BLaER1 treated with 17β-estradiol and CSF1 and Interleukin-3, amounts not matched to agents 10 nM and 100 nM (cell line): ENCODE results near the gene KCNJ6.
A peak's percentile ranks its signal among the peaks of the same experiment; 100 is the strongest.
"Not testable (repeated sequence)": the region's sequence is repeated elsewhere in the genome, so short reads cannot be mapped to it uniquely, and the experiment has no call there.

Experiments used
- H3K27ac ChIP-seq, 11 experiments: shearing (Covaris generic); formaldehyde crosslinking; 2 replicates each; pipeline ENCODE4 v1.8.1; 2022
- H3K27me3 ChIP-seq, 11 experiments: shearing (Covaris generic); formaldehyde crosslinking; 2 replicates each; pipeline ENCODE4 v1.8.1; 2022
- H3K36me3 ChIP-seq, 11 experiments: shearing (Covaris generic); formaldehyde crosslinking; 2 replicates each; pipeline ENCODE4 v1.8.1; 2022
- H3K4me1 ChIP-seq, 10 experiments: shearing (Covaris generic); formaldehyde crosslinking; 2 replicates each; pipeline ENCODE4 v1.8.1; 2022
- H3K4me2 ChIP-seq, 11 experiments: shearing (Covaris generic); formaldehyde crosslinking; 2 replicates each; pipeline ENCODE4 v1.8.1; 2022
- H3K4me3 ChIP-seq, 10 experiments: shearing (Covaris generic); formaldehyde crosslinking; 2 replicates each; pipeline ENCODE4 v1.8.1; 2022
- H3K9ac ChIP-seq, 11 experiments: shearing (Covaris generic); formaldehyde crosslinking; 2 replicates each; pipeline ENCODE4 v1.8.1; 2022
- H3K9me3 ChIP-seq, 11 experiments: shearing (Covaris generic); formaldehyde crosslinking; replicated peaks in 1 of 11; 2 replicates each; pipeline ENCODE4 v1.8.1; 2022
- H4K20me1 ChIP-seq, 11 experiments: shearing (Covaris generic); formaldehyde crosslinking; 2 replicates each; pipeline ENCODE4 v1.8.1; 2022
- Cebpa-rat ChIP-seq, 11 experiments: shearing (Covaris generic); IDR thresholded peaks; 2 replicates each; pipeline ENCODE4 v1.8.1; 2022

KCNJ6 gene

GRCh38 chr21:37578471-37579126, 337.7 kb downstream of the KCNJ6 start:
- no peaks in the 10 kb centered on the region for H4K20me1 ChIP-seq
- no peak for TF ChIP-seq Cebpa-rat (IDR thresholded peaks at IDR 0.05)
- H3K4me3 ChIP-seq, result no peak overlapping the region
- no peaks in the 10 kb centered on the region for H3K27me3 ChIP-seq
- no peak overlapping the region for H3K4me2 ChIP-seq
- H3K4me1 ChIP-seq, result peaks cover 4 to 40% (median 26%) of the 10 kb centered on the region in 10 experiments; a peak in 15 of 20 replicates
- peaks cover 27 to 46% (median 31%) of the 10 kb centered on the region in 11 experiments for H3K9me3 ChIP-seq
- peaks cover 0 to 13% (median 0%) of the 10 kb centered on the region in 11 experiments; a peak in 3 of 22 replicates for H3K36me3 ChIP-seq
- H3K9ac ChIP-seq, result no peak overlapping the region
- H3K27ac ChIP-seq, result no peak overlapping the region

DNA sequence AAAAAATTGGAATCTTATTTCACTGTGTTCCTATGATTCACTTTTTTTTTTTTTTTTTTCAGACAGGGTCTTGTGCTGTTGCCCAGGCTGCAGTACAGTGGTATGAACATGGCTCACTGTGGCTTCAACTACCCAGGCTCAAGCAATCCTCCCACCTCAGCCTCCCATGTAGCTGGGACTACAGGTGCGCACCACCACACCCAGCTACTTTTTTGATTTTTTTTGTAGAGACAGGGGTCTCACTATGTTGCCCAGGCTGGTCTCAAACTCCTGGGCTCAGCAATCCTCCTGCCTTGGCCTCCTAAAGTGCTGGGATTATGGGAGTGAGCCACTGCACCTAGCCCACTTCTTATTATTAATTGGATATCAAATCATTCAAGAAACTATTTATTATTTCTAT, 339.3 kb downstream of the KCNJ6 start:
- not testable (repeated sequence) for H3K4me2 ChIP-seq, H3K4me3 ChIP-seq, H4K20me1 ChIP-seq, H3K9ac ChIP-seq, H3K27ac ChIP-seq, H3K27me3 ChIP-seq
- H3K4me1 ChIP-seq, result peaks cover 4 to 39% (median 26%) of the 10 kb centered on the region in 10 experiments; a peak in 15 of 20 replicates
- H3K9me3 ChIP-seq, result peaks cover 27 to 46% (median 31%) of the 10 kb centered on the region in 11 experiments
- peaks cover 0 to 13% (median 0%) of the 10 kb centered on the region in 11 experiments; a peak in 3 of 22 replicates for H3K36me3 ChIP-seq

DNA sequence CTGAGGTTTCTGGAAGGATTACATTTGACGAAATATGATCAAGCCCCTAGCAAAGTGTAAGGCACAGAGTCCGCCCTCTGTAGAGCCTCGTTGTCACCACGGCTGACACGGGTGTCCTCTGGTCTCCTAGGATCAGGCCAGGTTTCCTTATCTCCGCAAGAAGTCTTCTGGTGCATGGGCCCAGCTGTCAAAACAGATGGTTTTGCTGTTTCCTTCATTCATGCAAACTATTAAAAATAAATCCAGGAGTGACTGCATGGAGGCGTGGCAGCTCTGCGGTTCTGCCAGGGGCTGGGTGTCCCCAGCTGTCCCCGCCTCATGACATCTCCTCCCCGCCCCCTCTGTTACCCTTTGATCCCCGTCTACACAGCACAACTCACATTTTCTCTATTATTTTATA, 340.7 kb downstream of the KCNJ6 start:
- Histone ChIP-seq H3K27me3 (no peaks in the 10 kb centered on the region), H3K27ac (no peak overlapping the region; a peak in 1 of 22 replicates), H3K36me3 (peaks cover 0 to 13% (median 0%) of the 10 kb centered on the region in 11 experiments; a peak in 3 of 22 replicates), H4K20me1 (no peaks in the 10 kb centered on the region), H3K4me1 (peaks cover under 1 to 31% (median 21%) of the 10 kb centered on the region in 10 experiments; a peak in 14 of 20 replicates), H3K4me3 (no peak overlapping the region), H3K4me2 (peak overlapping the region; percentile 3 to 64 (median 36); a peak in 18 of 22 replicates), H3K9ac (no peak overlapping the region), H3K9me3 (peaks cover 27 to 42% (median 31%) of the 10 kb centered on the region in 11 experiments)
- no peak for TF ChIP-seq Cebpa-rat (IDR thresholded peaks at IDR 0.05)

GRCh38 chr21:37574751-37575150, 341.5 kb downstream of the KCNJ6 start:
- Histone ChIP-seq H4K20me1 (no peaks in the 10 kb centered on the region), H3K9ac (peak overlapping the region in 1 of 11 experiments; percentile 8; a peak in 1 of 22 replicates), H3K27ac (no peak overlapping the region), H3K9me3 (peaks cover 25 to 34% (median 29%) of the 10 kb centered on the region in 11 experiments), H3K36me3 (peaks cover 0 to 13% (median 0%) of the 10 kb centered on the region in 11 experiments; a peak in 3 of 22 replicates), H3K4me3 (no peak overlapping the region), H3K4me2 (peak overlapping the region in 8 of 11 experiments; percentile 23 to 64 (median 40); a peak in 12 of 22 replicates), H3K4me1 (peaks cover 0 to 30% (median 18%) of the 10 kb centered on the region in 10 experiments; a peak in 11 of 20 replicates), H3K27me3 (no peaks in the 10 kb centered on the region)
- TF ChIP-seq Cebpa-rat (IDR thresholded peaks at IDR 0.05), result no peak

DNA sequence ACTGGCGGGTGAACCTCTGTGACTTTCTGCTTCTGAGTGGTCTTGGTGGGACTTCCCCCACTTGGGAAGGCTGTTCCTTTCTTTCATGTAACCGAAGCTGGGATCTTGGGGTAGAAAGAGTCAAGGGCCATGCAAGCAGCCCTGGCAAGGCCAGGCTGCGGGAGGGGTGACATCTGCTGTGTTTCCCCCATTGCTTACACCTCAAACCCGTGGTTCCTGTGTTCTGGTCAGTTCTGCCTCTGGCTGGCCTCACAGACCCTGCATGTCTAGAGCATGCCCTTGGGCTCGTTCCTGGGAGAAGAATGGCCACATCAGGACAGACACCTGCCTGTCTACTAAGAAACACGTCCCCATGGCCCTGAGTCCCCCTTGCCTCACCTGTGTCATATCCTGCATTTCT, 341.9 kb downstream of the KCNJ6 start:
- peaks cover 0 to 11% (median 0%) of the 10 kb centered on the region in 11 experiments; a peak in 3 of 22 replicates for H3K36me3 ChIP-seq
- H3K4me1 ChIP-seq, result peaks cover 0 to 33% (median 18%) of the 10 kb centered on the region in 10 experiments; a peak in 11 of 20 replicates
- H3K27me3 ChIP-seq, result no peaks in the 10 kb centered on the region
- H3K9me3 ChIP-seq, result peaks cover 21 to 30% (median 24%) of the 10 kb centered on the region in 11 experiments
- H3K4me2 ChIP-seq, result peak overlapping the region in 5 of 11 experiments; percentile 36 to 64 (median 51); a peak in 11 of 22 replicates
- H3K9ac ChIP-seq, result no peak overlapping the region
- H3K4me3 ChIP-seq, result no peak overlapping the region
- TF ChIP-seq Cebpa-rat (IDR thresholded peaks at IDR 0.05), result no peak
- no peaks in the 10 kb centered on the region for H4K20me1 ChIP-seq
- no peak overlapping the region for H3K27ac ChIP-seq

DNA sequence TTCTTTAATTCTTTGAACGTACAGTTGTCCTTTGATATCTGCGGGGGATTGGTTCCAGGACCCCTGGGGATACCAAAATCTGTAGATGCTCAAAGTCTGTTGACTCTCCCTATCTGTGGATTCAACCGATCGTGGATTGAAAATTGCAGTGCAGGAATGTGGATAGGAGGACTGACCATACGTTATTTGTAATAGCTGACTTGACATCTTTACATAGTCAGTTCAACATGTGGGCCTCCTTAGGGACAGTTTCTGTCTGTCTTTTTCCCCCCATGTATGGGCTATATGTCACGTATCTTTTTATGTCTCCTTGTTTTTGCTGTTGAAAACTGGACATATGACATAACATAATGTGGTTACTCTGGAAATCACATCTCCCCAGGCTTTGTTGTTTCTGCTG, 344.8 kb downstream of the KCNJ6 start:
- peaks cover 0 to 3% (median 0%) of the 10 kb centered on the region in 11 experiments; a peak in 2 of 22 replicates for H3K9me3 ChIP-seq
- H3K9ac ChIP-seq, result no peak overlapping the region
- no peaks in the 10 kb centered on the region for H3K36me3 ChIP-seq
- no peak overlapping the region for H3K27ac ChIP-seq
- no peaks in the 10 kb centered on the region for H3K27me3 ChIP-seq
- no peak for TF ChIP-seq Cebpa-rat (IDR thresholded peaks at IDR 0.05)
- H4K20me1 ChIP-seq, result no peaks in the 10 kb centered on the region
- H3K4me1 ChIP-seq, result peaks cover 0 to 62% (median 39%) of the 10 kb centered on the region in 10 experiments; a peak in 13 of 20 replicates
- no peak overlapping the region for H3K4me3 ChIP-seq
- H3K4me2 ChIP-seq, result no peak overlapping the region

DNA sequence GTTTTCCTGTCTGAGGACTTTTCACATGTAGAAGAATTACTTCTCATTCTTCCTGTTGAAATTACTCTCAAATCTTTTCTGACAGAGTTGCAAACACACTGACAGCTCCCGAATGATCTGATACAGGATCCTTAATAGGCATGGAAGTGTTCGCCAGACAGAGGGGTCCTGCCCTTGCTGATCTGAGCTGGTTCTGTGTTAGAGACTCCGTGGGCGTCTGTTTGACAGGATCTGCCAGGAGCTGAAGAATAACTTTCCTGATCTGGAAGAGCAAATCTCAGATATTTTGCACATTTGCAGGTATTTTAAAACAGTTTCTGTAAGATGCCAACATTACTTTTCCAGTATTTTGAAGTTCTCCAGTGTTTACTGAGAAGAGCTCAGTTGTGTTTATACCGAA, 347.3 kb downstream of the KCNJ6 start:
- H3K27me3 ChIP-seq, result no peaks in the 10 kb centered on the region
- peaks cover 12 to 65% (median 42%) of the 10 kb centered on the region in 10 experiments for H3K4me1 ChIP-seq
- H3K27ac ChIP-seq, result no peak overlapping the region
- H3K4me2 ChIP-seq, result peak overlapping the region in 4 of 11 experiments; percentile 8 to 93 (median 58); a peak in 3 of 22 replicates
- TF ChIP-seq Cebpa-rat (IDR thresholded peaks at IDR 0.05), result no peak
- no peaks in the 10 kb centered on the region for H3K36me3 ChIP-seq
- H3K9ac ChIP-seq, result no peak overlapping the region
- H3K9me3 ChIP-seq, result 0 out of 22 replicates have a peak, but pooled peaks cover 0 to 3% (median 0%) of the 10 kb centered on the region in 11 experiments
- no peak overlapping the region for H3K4me3 ChIP-seq
- no peaks in the 10 kb centered on the region for H4K20me1 ChIP-seq

- no peak overlapping the region for H3K27ac ChIP-seq
- H3K4me1 ChIP-seq, result peaks cover 12 to 69% (median 44%) of the 10 kb centered on the region in 10 experiments
- H4K20me1 ChIP-seq, result no peaks in the 10 kb centered on the region
- H3K36me3 ChIP-seq, result no peaks in the 10 kb centered on the region
- H3K27me3 ChIP-seq, result no peaks in the 10 kb centered on the region
- peaks cover 0 to 3% (median 0%) of the 10 kb centered on the region in 11 experiments; a peak in 2 of 22 replicates for H3K9me3 ChIP-seq
- no peak overlapping the region for H3K4me3 ChIP-seq
- TF ChIP-seq Cebpa-rat (IDR thresholded peaks at IDR 0.05), result no peak
- H3K9ac ChIP-seq, result no peak overlapping the region
- peak overlapping the region in 6 of 11 experiments; percentile 35 to 93 (median 68); a peak in 10 of 22 replicates for H3K4me2 ChIP-seq
Observed at GRCh38 chr21:37568415-37568814, 347.8 kb downstream of the KCNJ6 start.
